SK-N-MC (cell line): ENCODE results near the gene GCH1.
"Not testable (repeated sequence)": the region's sequence is repeated elsewhere in the genome, so short reads cannot be mapped to it uniquely, and the experiment has no call there.

Source experiments
- DNase-seq: peaks from one replicate; pipeline ENCODE4 v3.0.0-alpha.2; 2011; ENCODE audit warnings: low read depth, low spot score
- H3K27ac ChIP-seq: fragments of 200-600 bp; sonication (generic); 2 replicates; pipeline ENCODE4 v1.5.1; 2016; ENCODE audit warnings: mixed run types
- H3K36me3 ChIP-seq: fragments of 200-600 bp; sonication (generic); 2 replicates; pipeline ENCODE4 v1.6.1; 2017; ENCODE audit warnings: antibody characterized with exemption, low read length, mixed read lengths; ENCODE audit not compliant: insufficient read depth
- H3K4me3 ChIP-seq: fragments of 200-600 bp; sonication (generic); 2 replicates; pipeline ENCODE4 v1.5.1; 2016
- H3K9ac ChIP-seq: fragments of 200-600 bp; sonication (generic); 2 replicates; pipeline ENCODE4 v1.8.0; 2017; ENCODE audit warnings: mixed run types, mixed read lengths; ENCODE audit not compliant: insufficient read length
- H3K9me3 ChIP-seq: fragments of 200-600 bp; sonication (generic); 2 replicates; pipeline ENCODE4 v1.6.1; 2017; ENCODE audit warnings: low read depth, mild to moderate bottlenecking, antibody characterized with exemption, low read length, moderate library complexity, mixed read lengths
- EZH2 ChIP-seq: fragments of 200-600 bp; sonication (generic); IDR thresholded peaks from one replicate; pipeline ENCODE4 v1.6.1; 2017; ENCODE audit warnings: antibody characterized with exemption
- FOXP2 ChIP-seq: optimal IDR thresholded peaks from 2 replicates; pipeline ENCODE3; 2011; ENCODE audit warnings: mild to moderate bottlenecking, moderate library complexity; ENCODE audit not compliant: insufficient read depth; ENCODE audit errors: extremely low read length, control extremely low read depth
- POLR2AphosphoS5 ChIP-seq: IDR thresholded peaks from 2 replicates; pipeline ENCODE4 v1.6.1; 2012; ENCODE audit warnings: mild to moderate bottlenecking, low read depth, low read length, borderline replicate concordance

The GCH1 gene

GRCh38 chr14:54881235-54881760, 21.3 kb downstream of the GCH1 start:
- DNase-seq: no peak
- H3K9ac ChIP-seq: no peak overlapping the region
- H3K9me3 ChIP-seq: no peaks in the 10 kb centered on the region
- H3K27ac ChIP-seq: no peak overlapping the region
- TF ChIP-seq EZH2 (no peak), POLR2AphosphoS5 (no peak), FOXP2 (no peak)
- H3K4me3 ChIP-seq: no peak overlapping the region
- no peaks in the 10 kb centered on the region for H3K36me3 ChIP-seq

- Histone ChIP-seq H3K4me3 (no peak overlapping the region), H3K9ac (no peak overlapping the region), H3K27ac (0 out of 2 replicates have a peak overlapping the region, but pooled peaks have one; percentile 25), H3K36me3 (no peaks in the 10 kb centered on the region), H3K9me3 (no peaks in the 10 kb centered on the region)
- DNase-seq: no peak
- TF ChIP-seq FOXP2: no peak
- no peak for TF ChIP-seq EZH2
- no peak for TF ChIP-seq POLR2AphosphoS5
Measured at GRCh38 chr14:54877703-54878021, 25.0 kb downstream of the GCH1 start.

GRCh38 chr14:54877015-54877702, 25.5 kb downstream of the GCH1 start:
- Histone ChIP-seq H3K27ac (peak overlapping the region; percentile 22; the same call in 1 of the 2 replicates), H3K4me3 (peak overlapping the region; percentile 53), H3K9me3 (no peaks in the 10 kb centered on the region), H3K9ac (no peak overlapping the region), H3K36me3 (no peaks in the 10 kb centered on the region)
- no peak for DNase-seq
- TF ChIP-seq POLR2AphosphoS5 (no peak), FOXP2 (no peak), EZH2 (no peak)

- H3K9me3 ChIP-seq, H3K27ac ChIP-seq: not testable (repeated sequence)
Measured at GRCh38 chr14:54875648-54876047, 27.0 kb downstream of the GCH1 start.

GRCh38 chr14:54870154-54871090, 32.2 kb downstream of the GCH1 start:
- not testable (repeated sequence) for H3K9me3 ChIP-seq, H3K9ac ChIP-seq, H3K36me3 ChIP-seq, H3K27ac ChIP-seq, DNase-seq
- H3K4me3 ChIP-seq: peak overlapping the region; percentile 43

More at GRCh38 chr14:54875648-54876047, 27.0 kb downstream of the GCH1 start:
- not testable (repeated sequence) for H3K9ac ChIP-seq, H3K36me3 ChIP-seq, H3K4me3 ChIP-seq, DNase-seq

- Histone ChIP-seq H3K9ac (no peak overlapping the region), H3K27ac (no peak overlapping the region), H3K9me3 (no peaks in the 10 kb centered on the region), H3K36me3 (no peaks in the 10 kb centered on the region), H3K4me3 (no peak overlapping the region)
- DNase-seq: no peak
- TF ChIP-seq EZH2 (no peak), POLR2AphosphoS5 (no peak), FOXP2 (no peak)
Measured at GRCh38 chr14:54867011-54867410, 35.6 kb downstream of the GCH1 start.

- DNase-seq: no peak
- no peak for TF ChIP-seq FOXP2
- no peak for TF ChIP-seq POLR2AphosphoS5
- TF ChIP-seq EZH2: no peak
- Histone ChIP-seq H3K9me3 (no peaks in the 10 kb centered on the region), H3K36me3 (no peaks in the 10 kb centered on the region), H3K27ac (no peak overlapping the region), H3K9ac (no peak overlapping the region), H3K4me3 (no peak overlapping the region)
Measured at GRCh38 chr14:54866588-54866987, 36.0 kb downstream of the GCH1 start.

GRCh38 chr14:54864526-54864925, 38.1 kb downstream of the GCH1 start:
- Histone ChIP-seq H3K4me3 (no peak overlapping the region), H3K9me3 (no peaks in the 10 kb centered on the region), H3K9ac (no peak overlapping the region), H3K36me3 (no peaks in the 10 kb centered on the region), H3K27ac (no peak overlapping the region)
- no peak for TF ChIP-seq FOXP2
- TF ChIP-seq POLR2AphosphoS5: no peak
- no peak for TF ChIP-seq EZH2
- DNase-seq: no peak

- no peak overlapping the region for H3K27ac ChIP-seq
- H3K9me3 ChIP-seq: no peaks in the 10 kb centered on the region
- DNase-seq: no peak
- H3K9ac ChIP-seq: no peak overlapping the region
- TF ChIP-seq FOXP2 (no peak), EZH2 (no peak), POLR2AphosphoS5 (no peak)
- no peak overlapping the region for H3K4me3 ChIP-seq
- no peaks in the 10 kb centered on the region for H3K36me3 ChIP-seq
Measured at GRCh38 chr14:54857830-54858269, 44.8 kb downstream of the GCH1 start.
